K562 (cell line): ENCODE measurements around the gene TAF11L11. TPM values are rescaled to one million over a fixed set of nuclear protein-coding genes. Genes with fewer than 3 reads are reported as not detected.

ENCODE experiments used
- ATAC-seq: fragments of 200-7000 bp; cut with Tn5 transposase; 3 replicates; pipeline ENCODE4 v1.9.1; 2020; ENCODE audit warnings: moderate library complexity
- BruUV-seq: library from RNA; stranded (reverse); fragments of 400-500 nt; replicated peaks from 2 replicates; lab custom pipeline; 2021; lab: Mats Ljungman, UMichigan
- CTCF ChIA-PET: fragments of 300-600 bp; formaldehyde crosslinking; extraction: SDS; loops from one replicate; lab custom pipeline; 2021; ENCODE audit warnings: low intra/inter-chr PET ratio; lab: Yijun Ruan, JAX
- POLR2A ChIA-PET: fragments of 300-600, 350-650 bp; sonication (Branson Sonifier 250); formaldehyde crosslinking; extraction: SDS; loops from one replicate; lab custom pipeline; 2021; ENCODE audit warnings: antibody characterized with exemption, inconsistent platforms; lab: Yijun Ruan, JAX
- DNase-seq, 4 experiments: peaks; one replicate each; pipeline versions ENCODE4 v3.0.0 to v3.0.0-alpha.2; 2011 to 2018; ENCODE audit warnings: low spot score in 3 of 4, mixed read lengths in 3 of 4; ENCODE audit errors: extremely low read depth in 1 of 4
- FAIRE-seq: peaks from 2 replicates; lab custom pipeline; 2011; peaks lifted over from hg19 to GRCh38; lab: Jason Lieb, UNC
- H2AFZ ChIP-seq: 2 replicates; pipeline ENCODE4 v1.6.0; 2011; ENCODE audit warnings: low read depth, low read length, control low read depth, inconsistent platforms
- H3K27ac ChIP-seq: fragments of 200-600 bp; 3 replicates; pipeline ENCODE4 v1.8.0; 2011; ENCODE audit warnings: low read depth, mild to moderate bottlenecking, control low read depth, inconsistent platforms, low read length, moderate library complexity, mixed read lengths; ENCODE audit errors: extremely low read depth
- H3K27me3 ChIP-seq, 2 experiments: fragments of 300-600 bp in 1 of 2; 2 replicates in 1 of 2; 3 replicates in 1 of 2; pipeline versions ENCODE4 v1.6.0 to v1.8.0; 2011; ENCODE audit warnings: inconsistent platforms in 2 of 2, low read length in 2 of 2, mild to moderate bottlenecking in 1 of 2, mixed read lengths in 1 of 2, moderate library complexity in 1 of 2; ENCODE audit not compliant: control insufficient read depth in 2 of 2, insufficient read depth in 2 of 2
- H3K36me3 ChIP-seq: fragments of 300-600 bp; 3 replicates; pipeline ENCODE4 v1.8.0; 2011; ENCODE audit warnings: mild to moderate bottlenecking, low read length, inconsistent platforms; ENCODE audit not compliant: control insufficient read depth, insufficient read depth
- H3K4me1 ChIP-seq, 2 experiments: fragments of 200-600 bp in 1 of 2; replicated peaks in 1 of 2; 2 replicates in 1 of 2; 3 replicates in 1 of 2; pipeline versions ENCODE4 v1.5.1 to v1.8.0; 2011; ENCODE audit warnings: inconsistent platforms in 2 of 2, low read length in 2 of 2, mild to moderate bottlenecking in 1 of 2, mixed read lengths in 1 of 2, moderate library complexity in 1 of 2; ENCODE audit not compliant: control insufficient read depth in 2 of 2, insufficient read depth in 2 of 2
- H3K4me2 ChIP-seq: 2 replicates; pipeline ENCODE4 v1.6.1; 2011; ENCODE audit warnings: low read length, control low read depth, inconsistent platforms, mixed read lengths; ENCODE audit not compliant: insufficient read depth
- H3K4me3 ChIP-seq: fragments of 200-600 bp; sonication (generic), shearing (Covaris generic); 2 replicates; pipeline ENCODE4 v1.5.1; 2016; ENCODE audit warnings: control low read depth, inconsistent platforms
- H3K79me2 ChIP-seq: fragments of 200-600 bp; 3 replicates; pipeline ENCODE4 v1.8.0; 2011; ENCODE audit warnings: low read length, inconsistent platforms; ENCODE audit not compliant: control insufficient read depth, insufficient read depth
- H3K9ac ChIP-seq, 2 experiments: 2 replicates each; pipeline versions ENCODE4 v1.6.0 to v1.6.1; 2011; ENCODE audit warnings: low read depth in 2 of 2, low read length in 2 of 2, control low read depth in 1 of 2, inconsistent platforms in 1 of 2, mild to moderate bottlenecking in 1 of 2, mixed read lengths in 1 of 2; ENCODE audit not compliant: insufficient read depth in 1 of 2
- H3K9me1 ChIP-seq: one replicate; pipeline ENCODE4 v1.6.0; 2011; ENCODE audit warnings: inconsistent platforms, mild to moderate bottlenecking, low read length, moderate library complexity; ENCODE audit not compliant: control insufficient read depth, insufficient read depth
- H3K9me3 ChIP-seq: replicated peaks from 2 replicates; pipeline ENCODE4 v1.5.1; 2011; ENCODE audit warnings: low read depth, low read length, inconsistent platforms; ENCODE audit not compliant: control insufficient read depth, insufficient read depth
- H4K20me1 ChIP-seq: replicated peaks from 2 replicates; pipeline ENCODE4 v1.6.1; 2011; ENCODE audit warnings: low read length, inconsistent platforms, mixed read lengths; ENCODE audit not compliant: control insufficient read depth, insufficient read depth
- CTCF ChIP-seq, 3 experiments: IDR thresholded peaks in 2 of 3; conservative IDR thresholded peaks in 1 of 3; 2 replicates each; pipeline ENCODE4 v1.5.1; 2011 to 2012; ENCODE audit warnings: low read length in 3 of 3, mild to moderate bottlenecking in 3 of 3, control low read depth in 2 of 3, improper control_type of control experiment in 1 of 3, inconsistent platforms in 1 of 3, low read depth in 1 of 3, mixed read lengths in 1 of 3, moderate library complexity in 1 of 3; ENCODE audit not compliant: insufficient read depth in 2 of 3
- KDM1A ChIP-seq, 2 experiments: fragments of 450-650 bp; IDR thresholded peaks; 2 replicates each; pipeline ENCODE4 v1.6.1; 2016; ENCODE audit warnings: mild to moderate bottlenecking in 2 of 2
- KLF1 ChIP-seq: fragments of 450-650 bp; IDR thresholded peaks from 2 replicates; pipeline ENCODE4 v1.6.1; 2016; ENCODE audit warnings: missing genetic modification characterization, missing compliant biosample characterization
- NONO ChIP-seq, 2 experiments: fragments of 200-400 bp in 1 of 2; fragments of 450-650 bp in 1 of 2; formaldehyde crosslinking in 1 of 2; IDR thresholded peaks; 2 replicates each; pipeline ENCODE4 v1.6.1; 2017; ENCODE audit warnings: low read depth in 2 of 2, mild to moderate bottlenecking in 2 of 2, moderate library complexity in 2 of 2, low read length in 1 of 2
- TRIM24 ChIP-seq, 2 experiments: fragments of 450-650 bp; IDR thresholded peaks; 2 replicates each; pipeline ENCODE4 v1.6.1; 2016
- U2AF1 ChIP-seq: fragments of 200-400 bp; formaldehyde crosslinking; optimal IDR thresholded peaks from 2 replicates; pipeline ENCODE3; 2017; ENCODE audit warnings: mild to moderate bottlenecking, low read depth, low read length, moderate library complexity
- WGBS: fragments of 100-300 bp; shearing (Covaris generic); methylation state at CpG from one replicate; pipeline ENCODE4 v1.1.6; 2016; ENCODE audit warnings: low coverage, mixed read lengths; ENCODE audit not compliant: insufficient coverage; ENCODE audit errors: missing lambda C conversion rate; 5-methylcytosine and 5-hydroxymethylcytosine counted together
- in situ Hi-C: fragments of 300-500 bp; cut with MboI; formaldehyde crosslinking; loops from 4 replicates; pipeline ENCODE4 v1.15.0; 2018; ENCODE audit warnings: inconsistent platforms, mixed read lengths
- intact Hi-C: fragments of 100-400 bp; cut with micrococcal nuclease; formaldehyde crosslinking; loops from 2 replicates; pipeline ENCODE4 v1.14.2; 2022
- polyA plus RNA-seq, 8 experiments: library from polyadenylated mRNA; depleted of rRNA in 4 of 8; stranded (reverse) in 5 of 8; unstranded in 3 of 8; fragments of >200 nt; fragmentation: Nextera tagmentation in 2 of 8; fragmentation: Illumina TruSeq in 1 of 8; extraction: Ambion mirVana in 2 of 8; extraction: Trizol in 1 of 8; gene quantifications; 2 replicates each; pipeline versions ENCODE4 v1.2.1 to v1.2.3, GENCODE V29; 2011 to 2014; ENCODE audit warnings: inconsistent platforms in 1 of 8, missing spikeins in 1 of 8
- total RNA-seq, 7 experiments: library from RNA; depleted of rRNA in 6 of 7; stranded (reverse); fragments of >200 nt in 6 of 7; fragmentation: Illumina TruSeq in 2 of 7; extraction: Trizol in 2 of 7; gene quantifications; 2 replicates each; pipeline versions ENCODE4 v1.2.1 to v1.2.3, GENCODE V29; 2011 to 2021; ENCODE audit warnings: low replicate concordance in 1 of 7
- TF ChIP-seq, protein P1 (sequence below): fragments of 250-450 bp; sonication (Bioruptor Pico); IDR thresholded peaks from 2 replicates; pipeline ENCODE4 v1.5.0; 2021; ENCODE audit warnings: mild to moderate bottlenecking, moderate library complexity
- TF ChIP-seq, protein P2 (sequence below): IDR thresholded peaks from 2 replicates; pipeline ENCODE4 v1.6.1; 2011; ENCODE audit warnings: borderline replicate concordance, low read depth, mild to moderate bottlenecking, moderate library complexity, low read length; ENCODE audit not compliant: insufficient read depth, poor library complexity, severe bottlenecking

Gene TAF11L11
- total and polyA plus RNA-seq, 9 of the 15 experiments (the other 6 are each of a cell fraction or from before 2014, with no cell fraction given) = not detected

GRCh38 chr5:17619354-17619753 is 15.4 kb downstream of the TAF11L11 start:
- Histone ChIP-seq H3K4me2 (no peak overlapping the region), H3K9ac (no peak overlapping the region), H3K36me3 (no peaks in the 10 kb centered on the region), H2AFZ (no peak overlapping the region), H3K9me3 (no peaks in the 10 kb centered on the region), H3K27me3 (no peaks in the 10 kb centered on the region), H3K27ac (no peak overlapping the region), H4K20me1 (no peaks in the 10 kb centered on the region), H3K79me2 (no peaks in the 10 kb centered on the region), H3K9me1 (no peaks in the 10 kb centered on the region), H3K4me1 (peaks cover 0 to 4% of the 10 kb centered on the region in 2 experiments; a peak in 1 of 5 replicates), H3K4me3 (no peak overlapping the region)
- CTCF ChIA-PET = no interaction called here
- ATAC-seq = no peak
- WGBS = 0% methylated on average over 3 of the region's 3 CpGs
- no peak for DNase-seq
- no peak for TF ChIP-seq NONO (IDR thresholded peaks at IDR 0.05; ENCODE audit: low read depth in 2 of 2, low read length in 1 of 2)
- in situ Hi-C loops = no loop called here
- intact Hi-C loops = no loop called here
- BruUV-seq = no TSS peak
- FAIRE-seq = no peak
- POLR2A ChIA-PET = no interaction called here

DNA sequence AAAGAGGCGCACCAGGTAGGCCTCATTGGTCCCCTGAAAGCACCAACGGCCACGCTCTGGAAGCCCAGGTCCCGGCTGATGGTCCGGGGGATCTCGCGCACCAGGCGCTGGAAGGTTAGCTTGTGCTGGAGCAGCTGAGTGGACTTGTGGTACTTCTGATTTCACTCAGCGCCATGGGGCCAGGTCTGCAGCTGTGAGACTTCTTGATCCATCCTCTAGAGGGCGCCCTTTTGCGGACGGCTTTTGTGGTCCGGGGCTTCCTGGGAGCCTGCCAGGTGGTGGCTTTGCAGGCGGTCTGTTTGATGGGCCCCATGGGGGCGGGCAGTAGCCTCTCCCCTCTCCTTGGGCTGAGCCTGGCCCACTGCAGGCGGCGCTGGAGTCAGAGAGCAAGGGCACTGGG is 16.6 kb downstream of the TAF11L11 start:
- intact Hi-C loops = no loop called here
- H3K4me3 ChIP-seq = no peak overlapping the region
- ChIA-PET POLR2A (no interaction called here), CTCF (no interaction called here)
- H3K27ac ChIP-seq = no peak overlapping the region
- WGBS = 6% methylated on average over 17 of the region's 17 CpGs
- H3K27me3 ChIP-seq = no peaks in the 10 kb centered on the region
- no peak overlapping the region for H3K9ac ChIP-seq
- FAIRE-seq (no peak), DNase-seq (peak; percentile 32 to 62 (median 55)), ATAC-seq (peak; percentile 84)
- in situ Hi-C loops = no loop called here
- H4K20me1 ChIP-seq = no peaks in the 10 kb centered on the region
- H2AFZ ChIP-seq = no peak overlapping the region
- peaks cover 0 to 4% of the 10 kb centered on the region in 2 experiments; a peak in 1 of 5 replicates for H3K4me1 ChIP-seq
- H3K4me2 ChIP-seq = no peak overlapping the region
- H3K36me3 ChIP-seq = no peaks in the 10 kb centered on the region
- H3K9me3 ChIP-seq = no peaks in the 10 kb centered on the region
- no peaks in the 10 kb centered on the region for H3K9me1 ChIP-seq
- no peaks in the 10 kb centered on the region for H3K79me2 ChIP-seq
- no TSS peak for BruUV-seq
- TF ChIP-seq U2AF1 (no peak), CTCF (IDR thresholded peaks at IDR 0.05 in 2 of 3, conservative IDR thresholded peaks at IDR 0.05 in 1 of 3; ENCODE audit: insufficient read depth in 2 of 3, low read depth in 1 of 3, low read length in 3 of 3) (peak; percentile 34 to 70 (median 49)), KLF1 (tag) (no peak), KDM1A (IDR thresholded peaks at IDR 0.05) (no peak), TRIM24 (IDR thresholded peaks at IDR 0.05) (no peak)
- TF ChIP-seq, protein P1, sequence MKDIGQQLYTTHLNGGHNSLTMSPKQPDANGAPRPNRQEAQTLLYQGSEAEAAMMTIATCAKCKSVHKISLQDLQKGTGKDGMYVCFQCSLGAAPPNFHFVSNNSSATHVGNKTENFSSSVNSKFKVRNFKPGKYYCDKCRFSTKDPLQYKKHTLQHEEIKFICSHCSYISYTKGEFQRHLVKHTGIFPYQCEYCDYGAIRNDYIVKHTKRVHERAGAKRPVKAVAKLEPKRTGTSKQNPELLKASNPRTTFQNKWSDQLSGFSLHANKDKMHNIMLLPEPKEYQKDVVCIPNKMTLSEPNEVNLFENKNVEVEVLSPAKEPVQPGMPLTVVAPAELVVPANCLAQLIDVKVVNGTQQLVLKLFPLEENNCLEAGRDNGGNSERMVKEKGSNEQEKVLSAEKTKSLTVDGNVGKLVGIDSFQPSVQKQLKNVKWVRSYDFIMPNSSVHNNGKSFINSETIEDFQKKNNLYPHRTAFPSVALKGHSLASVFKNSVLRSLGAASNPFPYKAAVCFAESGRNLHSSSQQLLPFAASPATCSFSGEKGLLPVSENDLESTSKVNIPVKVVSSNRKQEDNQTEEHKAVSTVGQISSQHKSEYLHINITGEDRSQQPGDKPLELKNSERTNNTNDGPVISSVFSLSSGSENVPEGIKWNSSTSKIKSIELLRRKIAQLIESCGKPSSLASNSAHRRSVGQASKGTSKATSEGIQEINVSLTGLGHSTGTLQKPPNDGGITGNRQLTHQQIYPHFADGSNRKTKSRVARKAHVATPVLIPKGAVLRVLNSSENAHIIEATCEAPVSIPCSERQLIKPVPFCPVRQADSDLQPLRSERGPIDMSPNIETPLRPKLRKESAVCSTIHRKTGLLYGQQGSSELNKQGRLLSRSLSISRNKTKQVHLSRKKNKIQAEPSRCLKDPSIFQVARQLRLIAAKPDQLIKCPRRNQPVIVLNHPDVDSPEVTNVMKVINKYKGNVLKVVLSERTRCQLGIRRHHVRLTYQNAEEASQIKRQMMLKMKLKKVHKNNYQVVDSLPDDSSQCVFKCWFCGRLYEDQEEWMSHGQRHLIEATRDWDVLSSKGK (CRISPR knock-in tag) = no peak
- TF ChIP-seq, protein P2, sequence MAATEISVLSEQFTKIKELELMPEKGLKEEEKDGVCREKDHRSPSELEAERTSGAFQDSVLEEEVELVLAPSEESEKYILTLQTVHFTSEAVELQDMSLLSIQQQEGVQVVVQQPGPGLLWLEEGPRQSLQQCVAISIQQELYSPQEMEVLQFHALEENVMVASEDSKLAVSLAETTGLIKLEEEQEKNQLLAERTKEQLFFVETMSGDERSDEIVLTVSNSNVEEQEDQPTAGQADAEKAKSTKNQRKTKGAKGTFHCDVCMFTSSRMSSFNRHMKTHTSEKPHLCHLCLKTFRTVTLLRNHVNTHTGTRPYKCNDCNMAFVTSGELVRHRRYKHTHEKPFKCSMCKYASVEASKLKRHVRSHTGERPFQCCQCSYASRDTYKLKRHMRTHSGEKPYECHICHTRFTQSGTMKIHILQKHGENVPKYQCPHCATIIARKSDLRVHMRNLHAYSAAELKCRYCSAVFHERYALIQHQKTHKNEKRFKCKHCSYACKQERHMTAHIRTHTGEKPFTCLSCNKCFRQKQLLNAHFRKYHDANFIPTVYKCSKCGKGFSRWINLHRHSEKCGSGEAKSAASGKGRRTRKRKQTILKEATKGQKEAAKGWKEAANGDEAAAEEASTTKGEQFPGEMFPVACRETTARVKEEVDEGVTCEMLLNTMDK = peak; percentile 65
